T-helper 17 cell (primary cell): ENCODE measurements around the gene WDR49. TPM values are rescaled to one million over a fixed set of nuclear protein-coding genes. Genes with fewer than 3 reads are reported as not detected.

Source experiments
- ATAC-seq: fragments of 150-1000 bp; cut with Tn5 transposase; 2 replicates; pipeline ENCODE4 v1.10.0; 2021; ENCODE audit warnings: mild to moderate bottlenecking, moderate library complexity
- DNase-seq, 3 donors: peaks; one replicate each; pipeline versions ENCODE4 v3.0.0 to v3.0.0-alpha.2; 2020 to 2021
- H3K9me3 ChIP-seq: one replicate; pipeline ENCODE4 v1.7.0; 2013; ENCODE audit warnings: low read length, mild to moderate bottlenecking; ENCODE audit not compliant: control insufficient read depth, poor library complexity, severe bottlenecking
- H3K27ac Mint-ChIP-seq: one replicate; pipeline ENCODE4 v1.8.0; 2022; ENCODE audit warnings: mild to moderate bottlenecking, moderate library complexity, mixed read lengths
- H3K27me3 Mint-ChIP-seq: one replicate; pipeline ENCODE4 v1.8.0; 2022; ENCODE audit warnings: mixed read lengths
- H3K36me3 Mint-ChIP-seq: one replicate; pipeline ENCODE4 v1.8.0; 2022; ENCODE audit warnings: low read depth, mixed read lengths
- H3K4me1 Mint-ChIP-seq: one replicate; pipeline ENCODE4 v1.8.0; 2022; ENCODE audit warnings: mild to moderate bottlenecking, mixed read lengths
- H3K4me3 Mint-ChIP-seq: one replicate; pipeline ENCODE4 v1.8.0; 2022; ENCODE audit warnings: mild to moderate bottlenecking, moderate library complexity, mixed read lengths
- total RNA-seq, 4 donors: library from RNA in 2 of 4; stranded (reverse) in 2 of 4; gene quantifications; one replicate each; pipeline ENCODE4 v1.2.3 and lab custom pipeline; 2022 to 2026

The WDR49 gene
- total RNA-seq, 2 donors from 2014 or later = 0.45 to 0.78 TPM

DNA sequence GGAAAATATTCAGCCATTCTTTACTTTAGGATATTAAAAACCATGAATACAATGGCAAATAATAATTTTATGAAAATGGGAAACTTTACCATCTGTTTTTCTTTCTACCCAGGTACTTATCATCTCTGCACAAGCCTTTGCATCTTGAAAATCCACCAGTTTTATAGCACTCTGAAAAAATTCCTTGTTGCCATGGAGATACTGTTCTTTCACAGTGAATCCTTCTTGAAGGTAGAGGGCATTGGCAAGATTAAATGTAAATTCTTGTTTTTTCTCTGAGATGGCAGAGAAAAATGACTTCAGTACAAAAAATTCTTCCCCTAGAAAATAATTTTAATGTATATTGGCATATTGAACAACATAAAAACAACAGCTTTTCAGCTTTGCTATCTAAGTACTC, 186.8 kb downstream of the WDR49 start:
- no peak overlapping the region for H3K4me3 Mint-ChIP-seq
- no peaks in the 10 kb centered on the region for H3K4me1 Mint-ChIP-seq
- no peaks in the 10 kb centered on the region for H3K27me3 Mint-ChIP-seq
- H3K9me3 ChIP-seq = no peaks in the 10 kb centered on the region
- no peaks in the 10 kb centered on the region for H3K36me3 Mint-ChIP-seq
- H3K27ac Mint-ChIP-seq = no peak overlapping the region
- ATAC-seq = no peak
- DNase-seq = no peak

DNA sequence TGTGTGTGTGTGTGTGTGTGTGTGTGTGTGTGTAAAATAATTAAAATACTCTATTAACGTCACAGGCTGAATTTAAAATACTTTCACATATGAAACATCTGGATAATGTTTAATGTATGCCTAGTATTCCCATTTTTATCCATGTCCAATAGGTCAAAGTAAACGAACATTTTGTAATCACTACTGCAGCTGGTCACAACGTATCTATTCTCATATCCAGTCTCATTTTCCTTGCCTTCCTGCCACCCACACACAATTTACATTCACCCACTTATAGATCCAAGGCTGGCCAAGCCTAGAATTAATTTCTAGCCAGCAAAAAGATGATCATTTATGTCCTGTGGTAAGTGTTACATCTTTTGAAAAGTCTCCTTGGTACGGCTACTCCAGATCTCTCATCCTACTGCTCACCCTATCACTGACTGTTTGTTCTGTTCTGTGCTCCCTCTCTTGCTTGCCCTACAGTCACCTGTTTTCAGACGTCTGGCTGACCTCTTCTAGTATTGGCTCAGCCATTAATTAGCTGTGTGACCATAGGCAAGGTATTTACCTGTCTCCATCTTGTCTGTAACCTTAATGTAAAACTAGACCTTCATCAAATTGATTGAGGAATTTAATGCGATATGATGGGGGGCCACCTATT, 197.5 kb downstream of the WDR49 start:
- ATAC-seq = no peak
- no peaks in the 10 kb centered on the region for H3K27me3 Mint-ChIP-seq
- no peak overlapping the region for H3K4me3 Mint-ChIP-seq

DNA sequence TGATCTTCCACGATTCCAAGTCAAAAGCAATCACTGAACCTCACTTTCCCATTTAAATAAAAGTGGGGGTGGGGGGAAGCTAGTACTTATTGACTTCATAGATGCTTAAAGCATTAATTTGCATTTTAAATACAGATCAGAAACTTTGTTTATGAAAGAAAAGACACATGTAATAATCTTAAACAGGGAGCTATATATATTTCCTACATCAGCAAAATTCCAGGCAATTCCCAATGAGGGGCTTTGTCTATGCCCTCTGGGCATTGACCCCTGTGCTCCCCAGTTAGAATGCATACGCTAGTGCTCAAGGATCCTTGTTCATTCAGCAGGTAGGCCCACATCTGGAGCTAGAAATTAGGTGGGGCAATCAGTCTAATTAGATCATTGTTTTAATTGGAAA, 199.9 kb downstream of the WDR49 start:
- ATAC-seq = no peak
- H3K36me3 Mint-ChIP-seq = no peaks in the 10 kb centered on the region
- no peaks in the 10 kb centered on the region for H3K27me3 Mint-ChIP-seq
- DNase-seq = no peak
- H3K9me3 ChIP-seq = no peaks in the 10 kb centered on the region
- no peaks in the 10 kb centered on the region for H3K4me1 Mint-ChIP-seq
- no peak overlapping the region for H3K4me3 Mint-ChIP-seq
- no peak overlapping the region for H3K27ac Mint-ChIP-seq

More for the DNA sequence above, 197.5 kb downstream of the WDR49 start:
- H3K27ac Mint-ChIP-seq = no peak overlapping the region
- no peak for DNase-seq
- no peaks in the 10 kb centered on the region for H3K4me1 Mint-ChIP-seq
- no peaks in the 10 kb centered on the region for H3K9me3 ChIP-seq
- no peaks in the 10 kb centered on the region for H3K36me3 Mint-ChIP-seq

DNA sequence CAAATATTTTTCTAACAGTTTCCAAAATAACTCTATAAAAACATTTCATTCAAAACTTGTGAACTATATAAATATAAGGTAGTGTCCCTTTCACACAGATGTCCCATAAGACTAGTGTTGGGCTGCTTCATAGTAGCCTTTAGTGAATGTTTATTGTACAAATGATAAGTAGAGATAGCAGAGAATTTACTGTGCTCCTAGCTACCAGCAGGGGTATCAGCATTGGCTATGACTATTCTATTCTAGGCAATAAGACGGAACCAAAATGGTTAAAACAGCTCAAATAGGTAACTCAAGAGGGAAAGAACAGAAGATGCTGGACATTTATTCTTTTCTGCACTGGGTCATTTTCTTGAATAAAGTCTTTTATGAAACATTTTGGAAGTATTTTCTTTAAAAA, 202.5 kb downstream of the WDR49 start:
- DNase-seq = no peak
- ATAC-seq = no peak
- H3K27me3 Mint-ChIP-seq = no peaks in the 10 kb centered on the region
- H3K4me1 Mint-ChIP-seq = no peaks in the 10 kb centered on the region
- no peak overlapping the region for H3K27ac Mint-ChIP-seq
- no peak overlapping the region for H3K4me3 Mint-ChIP-seq
- H3K9me3 ChIP-seq = no peaks in the 10 kb centered on the region
- H3K36me3 Mint-ChIP-seq = no peaks in the 10 kb centered on the region

- Mint-ChIP-seq H3K27ac (no peak overlapping the region), H3K36me3 (no peaks in the 10 kb centered on the region), H3K4me1 (no peaks in the 10 kb centered on the region), H3K27me3 (no peaks in the 10 kb centered on the region), H3K4me3 (no peak overlapping the region)
- H3K9me3 ChIP-seq = no peaks in the 10 kb centered on the region
- no peak for ATAC-seq
- no peak for DNase-seq
Measured at GRCh38 chr3:167450675-167451074, 203.1 kb downstream of the WDR49 start.

DNA sequence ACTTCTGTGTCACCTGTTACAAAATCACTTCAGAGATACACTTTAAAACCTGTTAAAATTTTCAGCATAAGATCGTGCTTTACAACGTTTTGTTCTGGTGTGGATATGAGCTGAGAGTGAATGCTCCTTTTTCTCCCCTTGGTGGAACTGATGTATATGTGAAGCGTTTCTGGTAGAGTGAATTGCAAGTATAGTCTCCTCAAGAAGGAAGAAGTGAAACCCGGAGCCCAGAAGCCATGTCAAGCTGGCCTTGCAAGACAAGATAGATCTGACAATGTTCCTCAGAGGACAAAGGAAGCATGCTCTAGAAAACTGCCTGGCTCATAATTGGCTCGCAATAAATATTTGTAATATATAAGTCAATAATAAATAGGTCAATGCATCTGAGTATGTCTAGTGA, 203.5 kb downstream of the WDR49 start:
- Mint-ChIP-seq H3K27me3 (no peaks in the 10 kb centered on the region), H3K27ac (no peak overlapping the region), H3K4me3 (no peak overlapping the region), H3K36me3 (no peaks in the 10 kb centered on the region), H3K4me1 (no peaks in the 10 kb centered on the region)
- ATAC-seq (no peak), DNase-seq (no peak)
- no peaks in the 10 kb centered on the region for H3K9me3 ChIP-seq

DNA sequence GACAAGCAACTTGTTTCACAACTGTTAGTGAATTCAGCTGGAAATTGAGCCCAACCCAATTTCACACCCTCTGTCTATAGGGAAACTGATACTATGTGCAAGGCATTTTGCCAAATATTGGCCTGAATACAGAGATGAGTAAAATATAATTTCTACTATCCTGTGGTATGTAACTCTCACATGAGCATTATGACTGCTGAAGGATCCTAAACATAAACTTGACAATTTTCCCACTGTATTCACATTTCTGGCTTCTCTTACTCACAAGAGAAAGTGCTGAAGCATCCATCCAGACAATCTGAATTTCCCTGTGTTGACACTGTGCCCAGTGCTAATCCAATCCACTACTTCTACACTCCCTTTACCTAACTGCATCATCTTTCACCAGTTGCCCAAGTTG, 208.3 kb downstream of the WDR49 start:
- no peaks in the 10 kb centered on the region for H3K9me3 ChIP-seq
- H3K36me3 Mint-ChIP-seq = no peaks in the 10 kb centered on the region
- H3K27ac Mint-ChIP-seq = no peak overlapping the region
- H3K4me1 Mint-ChIP-seq = no peaks in the 10 kb centered on the region
- no peak for DNase-seq
- no peak overlapping the region for H3K4me3 Mint-ChIP-seq
- no peaks in the 10 kb centered on the region for H3K27me3 Mint-ChIP-seq
- no peak for ATAC-seq

DNA sequence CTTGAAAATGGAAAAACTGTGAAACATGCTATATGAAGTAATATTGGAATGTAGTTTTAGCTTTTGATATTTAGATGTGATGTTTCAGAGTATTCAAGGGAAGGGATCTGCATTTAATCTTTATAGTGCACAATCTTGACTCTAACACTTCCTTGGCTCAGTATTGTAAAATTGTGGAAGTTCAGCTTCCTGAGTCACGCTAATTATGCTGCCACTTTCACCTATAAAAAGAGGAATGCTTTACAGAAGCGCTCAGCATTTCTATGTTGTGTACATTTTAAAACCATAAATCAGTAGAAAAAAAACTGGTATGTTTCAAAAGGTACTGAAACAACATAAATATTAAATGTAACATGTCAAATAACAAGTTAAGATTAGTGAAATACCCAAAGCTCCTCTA, 212.5 kb downstream of the WDR49 start:
- no peak for DNase-seq
- ATAC-seq = no peak
- H3K4me1 Mint-ChIP-seq = no peaks in the 10 kb centered on the region
- no peaks in the 10 kb centered on the region for H3K27me3 Mint-ChIP-seq
- H3K4me3 Mint-ChIP-seq = no peak overlapping the region
- H3K27ac Mint-ChIP-seq = no peak overlapping the region
- no peaks in the 10 kb centered on the region for H3K9me3 ChIP-seq
- no peaks in the 10 kb centered on the region for H3K36me3 Mint-ChIP-seq

GRCh38 chr3:167437428-167438139, 216.2 kb downstream of the WDR49 start:
- ATAC-seq (no peak), DNase-seq (no peak)
- H3K9me3 ChIP-seq = no peaks in the 10 kb centered on the region
- no peak overlapping the region for H3K4me3 Mint-ChIP-seq
- H3K27me3 Mint-ChIP-seq = no peaks in the 10 kb centered on the region
- no peak overlapping the region for H3K27ac Mint-ChIP-seq
- H3K4me1 Mint-ChIP-seq = no peaks in the 10 kb centered on the region
- H3K36me3 Mint-ChIP-seq = no peaks in the 10 kb centered on the region

Other genes starting within 250 kb of the WDR49 start
- not detected for gene SERPINI2, start 179.9 kb downstream of the WDR49 start, total RNA-seq
- 10 to 100 TPM; 51.1 to 55.5 TPM for gene PDCD10, start 81.0 kb upstream of the WDR49 start, total RNA-seq
- gene SERPINI1, start 81.8 kb upstream of the WDR49 start, total RNA-seq = 1 to 10 TPM; 2.8 to 3.6 TPM